ENCODE data around the gene RDX.
A peak's percentile ranks its signal among the peaks of the same experiment; 100 is the strongest.
"Not testable (repeated sequence)": the region's sequence is repeated elsewhere in the genome, so short reads cannot be mapped to it uniquely, and the experiment has no call there.

Gene RDX

GRCh38 chr11:110287537-110287936 lies 8.9 kb downstream of the RDX start:
- peak; percentile 31 for DNase-seq
- H3K4me3 ChIP-seq (ENCODE audit: low read length) = no peak overlapping the region
- H3K9ac ChIP-seq (ENCODE audit: low read length) = no peak overlapping the region
- TF ChIP-seq EZH2phosphoT487 (IDR thresholded peaks at IDR 0.05; ENCODE audit: low read length) = no peak
- no peak for TF ChIP-seq CTCF (IDR thresholded peaks at IDR 0.05; ENCODE audit: low read length)
- TF ChIP-seq EZH2 (optimal IDR thresholded peaks at IDR 0.05; ENCODE audit: low read depth, low read length) = no peak
- no peak overlapping the region for H3K4me2 ChIP-seq (ENCODE audit: low read depth, low read length)
- H3K9me3 ChIP-seq (replicated peaks; ENCODE audit: insufficient read depth, low read length) = no peaks in the 10 kb centered on the region
- H4K20me1 ChIP-seq (ENCODE audit: insufficient read depth, low read length) = peaks cover 11% of the 10 kb centered on the region; the same call in 1 of the 2 replicates
- no peaks in the 10 kb centered on the region for H3F3A ChIP-seq (ENCODE audit: insufficient read depth, low read length)
- peaks cover 12% of the 10 kb centered on the region for H3K4me1 ChIP-seq (ENCODE audit: low read length)
- H2AFZ ChIP-seq (ENCODE audit: low read length) = no peak overlapping the region
- H3K27me3 ChIP-seq (replicated peaks; ENCODE audit: insufficient read depth, low read length) = no peaks in the 10 kb centered on the region
- H3K79me2 ChIP-seq (ENCODE audit: low read length) = peaks cover 100% of the 10 kb centered on the region
- H3K36me3 ChIP-seq (replicated peaks; ENCODE audit: insufficient read depth, low read length) = no peaks in the 10 kb centered on the region
- H3K27ac ChIP-seq (ENCODE audit: low read length) = no peak overlapping the region
- H3K9me2 ChIP-seq (replicated peaks; ENCODE audit: insufficient read depth, low read length) = no peaks in the 10 kb centered on the region

- H4K20me1 ChIP-seq (ENCODE audit: insufficient read depth, low read length) = peaks cover 18% of the 10 kb centered on the region; the same call in 1 of the 2 replicates
- no peaks in the 10 kb centered on the region for H3K9me2 ChIP-seq (replicated peaks; ENCODE audit: insufficient read depth, low read length)
- no peak for DNase-seq
- no peaks in the 10 kb centered on the region for H3F3A ChIP-seq (ENCODE audit: insufficient read depth, low read length)
- no peaks in the 10 kb centered on the region for H3K36me3 ChIP-seq (replicated peaks; ENCODE audit: insufficient read depth, low read length)
- H3K9ac ChIP-seq (ENCODE audit: low read length) = no peak overlapping the region
- no peak overlapping the region for H3K27ac ChIP-seq (ENCODE audit: low read length)
- no peak for TF ChIP-seq EZH2phosphoT487 (IDR thresholded peaks at IDR 0.05; ENCODE audit: low read length)
- TF ChIP-seq CTCF (IDR thresholded peaks at IDR 0.05; ENCODE audit: low read length) = no peak
- no peak for TF ChIP-seq EZH2 (optimal IDR thresholded peaks at IDR 0.05; ENCODE audit: low read depth, low read length)
- no peak overlapping the region for H3K4me3 ChIP-seq (ENCODE audit: low read length)
- peaks cover 100% of the 10 kb centered on the region for H3K79me2 ChIP-seq (ENCODE audit: low read length)
- no peaks in the 10 kb centered on the region for H3K9me3 ChIP-seq (replicated peaks; ENCODE audit: insufficient read depth, low read length)
- H3K4me1 ChIP-seq (ENCODE audit: low read length) = peaks cover 12% of the 10 kb centered on the region
- H3K4me2 ChIP-seq (ENCODE audit: low read depth, low read length) = no peak overlapping the region
- H2AFZ ChIP-seq (ENCODE audit: low read length) = no peak overlapping the region
- H3K27me3 ChIP-seq (replicated peaks; ENCODE audit: insufficient read depth, low read length) = no peaks in the 10 kb centered on the region
Measured at GRCh38 chr11:110286298-110287040, 9.9 kb downstream of the RDX start.

GRCh38 chr11:110283862-110284261 lies 12.6 kb downstream of the RDX start:
- Histone ChIP-seq H3K4me3 (ENCODE audit: low read length) (no peak overlapping the region), H2AFZ (ENCODE audit: low read length) (no peak overlapping the region), H3K9ac (ENCODE audit: low read length) (no peak overlapping the region), H3K4me1 (ENCODE audit: low read length) (peaks cover 12% of the 10 kb centered on the region), H3K4me2 (ENCODE audit: low read depth, low read length) (no peak overlapping the region), H3K9me2 (replicated peaks; ENCODE audit: insufficient read depth, low read length) (no peaks in the 10 kb centered on the region), H3K27ac (ENCODE audit: low read length) (no peak overlapping the region), H3K9me3 (replicated peaks; ENCODE audit: insufficient read depth, low read length) (no peaks in the 10 kb centered on the region), H3K79me2 (ENCODE audit: low read length) (peaks cover 98% of the 10 kb centered on the region), H4K20me1 (ENCODE audit: insufficient read depth, low read length) (peaks cover 18% of the 10 kb centered on the region; the same call in 1 of the 2 replicates), H3K36me3 (replicated peaks; ENCODE audit: insufficient read depth, low read length) (no peaks in the 10 kb centered on the region; the same call in 1 of the 2 replicates), H3F3A (ENCODE audit: insufficient read depth, low read length) (no peaks in the 10 kb centered on the region), H3K27me3 (replicated peaks; ENCODE audit: insufficient read depth, low read length) (no peaks in the 10 kb centered on the region)
- DNase-seq = no peak
- no peak for TF ChIP-seq EZH2phosphoT487 (IDR thresholded peaks at IDR 0.05; ENCODE audit: low read length)
- no peak for TF ChIP-seq EZH2 (optimal IDR thresholded peaks at IDR 0.05; ENCODE audit: low read depth, low read length)
- no peak for TF ChIP-seq CTCF (IDR thresholded peaks at IDR 0.05; ENCODE audit: low read length)

GRCh38 chr11:110280595-110280994 lies 15.8 kb downstream of the RDX start:
- not testable (repeated sequence) for DNase-seq; H3K4me1 ChIP-seq (ENCODE audit: low read length); H3K27me3 ChIP-seq (replicated peaks; ENCODE audit: insufficient read depth, low read length); H3F3A ChIP-seq (ENCODE audit: insufficient read depth, low read length); H3K9me2 ChIP-seq (replicated peaks; ENCODE audit: insufficient read depth, low read length); H3K4me2 ChIP-seq (ENCODE audit: low read depth, low read length); H3K36me3 ChIP-seq (replicated peaks; ENCODE audit: insufficient read depth, low read length); H3K4me3 ChIP-seq (ENCODE audit: low read length); H3K27ac ChIP-seq (ENCODE audit: low read length); H3K9ac ChIP-seq (ENCODE audit: low read length); H3K9me3 ChIP-seq (replicated peaks; ENCODE audit: insufficient read depth, low read length); H2AFZ ChIP-seq (ENCODE audit: low read length)
- Histone ChIP-seq H4K20me1 (ENCODE audit: insufficient read depth, low read length) (peaks cover 11% of the 10 kb centered on the region; the same call in 1 of the 2 replicates), H3K79me2 (ENCODE audit: low read length) (peaks cover 98% of the 10 kb centered on the region)
